Left lung (tissue), 10 donors: Measurements from ENCODE around the gene SLC24A3. TPM values are rescaled to one million over a fixed set of nuclear protein-coding genes. Genes with fewer than 3 reads are reported as not detected.
"Not testable (repeated sequence)": the region's sequence is repeated elsewhere in the genome, so short reads cannot be mapped to it uniquely, and the experiment has no call there.

ENCODE experiments used
- ATAC-seq: fragments of 200-7000 bp; cut with Tn5 transposase; one replicate; pipeline ENCODE4 v1.9.1; 2020; ENCODE audit warnings: moderate library complexity
- DNase-seq, 4 donors: peaks; one replicate each; pipeline ENCODE4 v3.0.0-alpha.2; 2013 to 2020
- H3K27ac ChIP-seq, 2 donors: fragments of 200-600 bp; sonication (generic) in 1 of 2; one replicate each; pipeline versions ENCODE4 v1.5.0 to v1.8.0; 2020 to 2021
- H3K27me3 ChIP-seq, 2 donors: fragments of 200-600 bp; sonication (generic) in 1 of 2; one replicate each; pipeline versions ENCODE4 v1.5.0 to v1.8.0; 2020 to 2021
- H3K36me3 ChIP-seq, 2 donors: fragments of 200-600 bp; sonication (generic) in 1 of 2; one replicate each; pipeline versions ENCODE4 v1.5.0 to v1.8.0; 2020 to 2021
- H3K4me1 ChIP-seq, 2 donors: fragments of 200-600 bp; one replicate each; pipeline ENCODE4 v1.8.0; 2021
- H3K4me3 ChIP-seq, 2 donors: fragments of 200-600 bp; sonication (generic) in 1 of 2; one replicate each; pipeline versions ENCODE4 v1.5.0 to v1.8.0; 2020 to 2021; ENCODE audit warnings: mild to moderate bottlenecking in 1 of 2
- H3K9me3 ChIP-seq, 2 donors: fragments of 200-600 bp; sonication (generic) in 1 of 2; one replicate each; pipeline versions ENCODE4 v1.5.0 to v1.8.0; 2020 to 2021
- CTCF ChIP-seq, 2 donors: fragments of 200-600 bp; sonication (generic) in 1 of 2; IDR thresholded peaks; one replicate each; pipeline versions ENCODE4 v1.5.0 to v1.8.0; 2021; ENCODE audit warnings: antibody characterized with exemption in 2 of 2
- intact Hi-C, 2 donors: fragments of 100-400 bp; cut with DNase I; formaldehyde crosslinking; loops; one replicate each; pipeline versions ENCODE4 v1.11.2 to v1.14.2; 2022
- polyA plus RNA-seq, 6 donors: library from polyadenylated mRNA; unstranded; fragments of 120-200 nt; gene quantifications; one replicate each; pipeline ENCODE4 v1.2.1, GENCODE V29; 2013; ENCODE audit not compliant: insufficient read length in 6 of 6
- total RNA-seq, 2 donors: library from RNA; stranded (reverse); fragmentation: NEBNext Ultra II Directional; extraction: Animal tissue kit (Norgen Biotek cat#: 25700); gene quantifications; one replicate each; pipeline ENCODE4 v1.2.1, GENCODE V29; 2021
- donor health status: DM: no; HTN: yes; CAD: no.
- donor health status: DM: no; HTN: no; CAD: no.

SLC24A3 gene
- total and polyA plus RNA-seq, 8 donors = 4.4 to 8.7 (median 6.6) TPM

GRCh38 chr20:19633985-19634384 is 421.5 kb downstream of the SLC24A3 start:
- TF ChIP-seq CTCF (IDR thresholded peaks at IDR 0.05) = no peak
- Histone ChIP-seq H3K27me3 (no peaks in the 10 kb centered on the region), H3K27ac (no peak overlapping the region), H3K9me3 (no peaks in the 10 kb centered on the region), H3K36me3 (no peaks in the 10 kb centered on the region), H3K4me1 (no peaks in the 10 kb centered on the region), H3K4me3 (no peak overlapping the region)
- intact Hi-C loops = no loop called here
- DNase-seq (no peak), ATAC-seq (no peak)

GRCh38 chr20:19639471-19640045 is 427.1 kb downstream of the SLC24A3 start:
- ATAC-seq, H3K4me3 ChIP-seq, H3K27me3 ChIP-seq, H3K4me1 ChIP-seq, intact Hi-C loops, H3K36me3 ChIP-seq, DNase-seq, H3K9me3 ChIP-seq, H3K27ac ChIP-seq: not testable (repeated sequence)

- no peak overlapping the region for H3K27ac ChIP-seq
- no peaks in the 10 kb centered on the region for H3K36me3 ChIP-seq
- DNase-seq (no peak), ATAC-seq (no peak)
- H3K4me1 ChIP-seq = no peaks in the 10 kb centered on the region
- no peak for TF ChIP-seq CTCF (IDR thresholded peaks at IDR 0.05)
- H3K4me3 ChIP-seq = no peak overlapping the region
- intact Hi-C loops = no loop called here
- H3K27me3 ChIP-seq = no peaks in the 10 kb centered on the region
- H3K9me3 ChIP-seq = no peaks in the 10 kb centered on the region
Measured at GRCh38 chr20:19642860-19643259, 430.4 kb downstream of the SLC24A3 start.

DNA sequence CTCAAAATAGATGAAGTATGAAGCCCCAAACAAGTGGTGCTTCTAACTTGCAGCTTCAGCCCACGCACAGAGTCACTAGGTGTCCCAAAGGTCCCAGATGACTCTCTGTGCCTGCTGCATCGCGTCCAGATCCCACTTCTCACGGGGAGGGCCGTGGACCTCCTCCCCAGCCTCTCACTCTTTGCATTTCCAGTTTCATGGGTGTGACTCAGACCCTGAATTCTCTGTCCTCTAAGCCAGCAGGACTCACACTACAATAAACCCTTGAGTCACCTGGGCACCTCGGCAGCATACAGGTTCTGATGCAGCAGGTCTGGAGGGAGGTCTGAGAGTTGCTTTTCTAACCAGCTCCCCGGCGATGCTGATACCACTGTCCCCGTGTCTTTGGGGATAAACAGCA is 431.6 kb downstream of the SLC24A3 start:
- no peak overlapping the region for H3K27ac ChIP-seq
- no peaks in the 10 kb centered on the region for H3K36me3 ChIP-seq
- ATAC-seq (no peak), DNase-seq (no peak)
- no peak for TF ChIP-seq CTCF (IDR thresholded peaks at IDR 0.05)
- H3K27me3 ChIP-seq = no peaks in the 10 kb centered on the region
- intact Hi-C loops = no loop called here
- no peak overlapping the region for H3K4me3 ChIP-seq
- H3K4me1 ChIP-seq = no peaks in the 10 kb centered on the region
- no peaks in the 10 kb centered on the region for H3K9me3 ChIP-seq

- DNase-seq (no peak), ATAC-seq (no peak)
- Histone ChIP-seq H3K9me3 (peaks cover 0 to 2% of the 10 kb centered on the region in 2 donors), H3K27me3 (no peaks in the 10 kb centered on the region), H3K4me1 (no peaks in the 10 kb centered on the region), H3K36me3 (no peaks in the 10 kb centered on the region), H3K27ac (no peak overlapping the region), H3K4me3 (no peak overlapping the region)
- intact Hi-C loops = no loop called here
- no peak for TF ChIP-seq CTCF (IDR thresholded peaks at IDR 0.05)
Measured at GRCh38 chr20:19646963-19647362, 434.5 kb downstream of the SLC24A3 start.

DNA sequence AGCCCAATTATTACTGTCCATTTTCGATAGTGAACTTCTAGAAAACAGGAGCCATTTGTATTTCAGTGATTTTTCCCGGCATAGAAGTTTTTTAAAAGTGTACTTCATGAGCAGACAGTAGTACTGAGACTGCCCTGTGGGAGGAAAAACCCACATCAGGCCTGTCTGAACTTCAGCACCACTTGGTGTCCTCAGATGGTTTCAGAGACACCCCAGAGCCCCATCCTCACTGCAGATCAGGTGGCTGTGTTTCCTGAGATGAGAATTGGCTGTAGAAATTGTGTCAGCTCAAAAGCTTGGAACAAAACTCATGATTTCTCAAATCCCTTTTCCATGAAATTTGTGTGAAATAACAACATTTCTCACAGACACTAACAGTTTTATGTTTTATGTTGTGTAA is 435.6 kb downstream of the SLC24A3 start:
- H3K27ac ChIP-seq = no peak overlapping the region
- H3K36me3 ChIP-seq = no peaks in the 10 kb centered on the region
- no peaks in the 10 kb centered on the region for H3K4me1 ChIP-seq
- H3K4me3 ChIP-seq = no peak overlapping the region
- no peak for ATAC-seq
- H3K27me3 ChIP-seq = no peaks in the 10 kb centered on the region
- no peak for TF ChIP-seq CTCF (IDR thresholded peaks at IDR 0.05)
- intact Hi-C loops = no loop called here
- no peak for DNase-seq
- H3K9me3 ChIP-seq = peaks cover 0 to 2% of the 10 kb centered on the region in 2 donors
